Measurements from ENCODE around the gene RNASEH2A. TPM values are rescaled to one million over a fixed set of nuclear protein-coding genes. Genes with fewer than 3 reads are reported as not detected.

Gene RNASEH2A
- total RNA-seq, 3 donors from 2014 or later: 5.5 to 12.4 (median 6.5) TPM

DNA sequence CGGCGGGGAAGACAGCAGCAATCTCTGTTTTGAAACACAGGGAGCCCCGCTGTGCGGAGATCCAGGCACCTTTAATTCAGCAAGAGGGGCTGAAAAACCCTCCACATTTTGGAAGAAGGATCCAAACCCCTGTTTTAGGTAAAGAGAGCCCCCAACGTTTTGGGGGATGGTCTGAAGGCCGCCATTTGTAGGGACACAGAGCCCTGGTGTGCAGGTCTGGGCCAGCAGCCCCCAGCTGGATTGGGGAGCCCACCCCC lies 27.6 kb upstream of the RNASEH2A start:
- no peak for DNase-seq
- Histone ChIP-seq H3K4me3 (no peak overlapping the region), H3K36me3 (ENCODE audit: low read depth) (no peaks in the 10 kb centered on the region), H3K9me3 (no peaks in the 10 kb centered on the region), H3K4me1 (ENCODE audit: low read depth) (peaks cover 46% of the 10 kb centered on the region)
- intact Hi-C loops (cut with DNase I, micrococcal nuclease): no loop called here
- TF ChIP-seq, protein P1, sequence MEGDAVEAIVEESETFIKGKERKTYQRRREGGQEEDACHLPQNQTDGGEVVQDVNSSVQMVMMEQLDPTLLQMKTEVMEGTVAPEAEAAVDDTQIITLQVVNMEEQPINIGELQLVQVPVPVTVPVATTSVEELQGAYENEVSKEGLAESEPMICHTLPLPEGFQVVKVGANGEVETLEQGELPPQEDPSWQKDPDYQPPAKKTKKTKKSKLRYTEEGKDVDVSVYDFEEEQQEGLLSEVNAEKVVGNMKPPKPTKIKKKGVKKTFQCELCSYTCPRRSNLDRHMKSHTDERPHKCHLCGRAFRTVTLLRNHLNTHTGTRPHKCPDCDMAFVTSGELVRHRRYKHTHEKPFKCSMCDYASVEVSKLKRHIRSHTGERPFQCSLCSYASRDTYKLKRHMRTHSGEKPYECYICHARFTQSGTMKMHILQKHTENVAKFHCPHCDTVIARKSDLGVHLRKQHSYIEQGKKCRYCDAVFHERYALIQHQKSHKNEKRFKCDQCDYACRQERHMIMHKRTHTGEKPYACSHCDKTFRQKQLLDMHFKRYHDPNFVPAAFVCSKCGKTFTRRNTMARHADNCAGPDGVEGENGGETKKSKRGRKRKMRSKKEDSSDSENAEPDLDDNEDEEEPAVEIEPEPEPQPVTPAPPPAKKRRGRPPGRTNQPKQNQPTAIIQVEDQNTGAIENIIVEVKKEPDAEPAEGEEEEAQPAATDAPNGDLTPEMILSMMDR (IDR thresholded peaks at IDR 0.05): no peak
- no peak for ATAC-seq

DNA sequence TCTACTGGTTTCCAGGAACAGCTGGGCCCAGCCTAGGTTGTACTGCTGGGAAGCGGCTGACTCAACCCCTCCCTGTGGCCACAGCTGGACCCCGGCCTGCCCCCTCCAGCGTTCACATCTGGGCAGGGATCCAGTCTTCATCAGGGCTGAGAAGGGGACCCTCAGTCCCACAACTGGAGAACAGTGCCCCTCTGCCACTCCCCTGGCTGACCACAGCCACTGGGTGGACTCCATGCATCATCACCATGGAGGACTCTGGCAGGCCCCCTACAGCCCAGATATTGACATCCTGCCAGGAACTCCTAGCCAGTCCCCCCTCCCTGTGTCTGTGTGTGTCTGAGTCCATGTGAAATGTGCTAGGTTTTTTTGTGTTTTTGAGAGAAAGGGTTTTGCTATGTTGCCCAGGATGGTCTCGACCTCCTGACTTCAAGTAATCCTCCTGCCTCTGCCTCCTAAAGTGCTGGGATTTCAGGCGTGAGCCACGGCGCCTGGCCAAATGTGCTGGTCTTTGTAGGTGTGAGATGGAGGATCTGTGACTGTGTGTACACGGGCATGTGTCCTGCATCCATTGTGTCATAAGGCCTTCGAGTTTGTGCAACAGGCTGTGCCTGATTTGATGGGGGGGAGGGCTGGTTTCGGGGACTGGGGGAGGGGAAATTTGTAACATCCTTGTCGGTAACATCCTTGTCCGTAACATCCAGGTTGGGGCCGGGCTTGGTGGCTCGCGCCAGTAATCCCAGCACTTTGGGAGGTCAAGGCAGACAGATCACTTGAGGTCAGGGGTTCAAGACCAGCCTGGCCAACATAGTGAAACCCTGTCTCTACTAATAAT lies 27.0 kb upstream of the RNASEH2A start:
- TF ChIP-seq, protein P1 (IDR thresholded peaks at IDR 0.05): no peak
- H3K36me3 ChIP-seq (ENCODE audit: low read depth): no peaks in the 10 kb centered on the region
- intact Hi-C loops (cut with DNase I, micrococcal nuclease): no loop called here
- ATAC-seq (no peak), DNase-seq (peak; percentile 52 to 77 (median 59))
- peaks cover 46% of the 10 kb centered on the region for H3K4me1 ChIP-seq (ENCODE audit: low read depth)
- no peaks in the 10 kb centered on the region for H3K9me3 ChIP-seq
- H3K4me3 ChIP-seq: no peak overlapping the region

DNA sequence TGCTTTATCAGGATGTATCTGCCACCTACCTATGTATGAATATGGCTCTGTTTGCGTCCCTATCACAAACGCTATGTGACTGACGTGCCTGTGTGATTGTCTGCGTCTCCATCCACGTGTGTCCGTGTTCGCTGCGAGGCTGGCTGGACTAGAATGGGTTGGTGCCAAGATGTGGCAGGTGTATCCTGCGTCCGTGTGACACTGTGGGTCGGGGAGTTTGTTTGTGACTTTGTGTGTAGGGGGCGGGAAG lies 24.3 kb upstream of the RNASEH2A start:
- Histone ChIP-seq H3K4me1 (ENCODE audit: low read depth) (peaks cover 58% of the 10 kb centered on the region), H3K4me3 (peak overlapping the region; percentile 9), H3K9me3 (no peaks in the 10 kb centered on the region), H3K36me3 (ENCODE audit: low read depth) (no peaks in the 10 kb centered on the region)
- no peak for ATAC-seq
- no peak for DNase-seq
- intact Hi-C loops (cut with DNase I, micrococcal nuclease): no loop called here
- TF ChIP-seq, protein P1 (IDR thresholded peaks at IDR 0.05): no peak

DNA sequence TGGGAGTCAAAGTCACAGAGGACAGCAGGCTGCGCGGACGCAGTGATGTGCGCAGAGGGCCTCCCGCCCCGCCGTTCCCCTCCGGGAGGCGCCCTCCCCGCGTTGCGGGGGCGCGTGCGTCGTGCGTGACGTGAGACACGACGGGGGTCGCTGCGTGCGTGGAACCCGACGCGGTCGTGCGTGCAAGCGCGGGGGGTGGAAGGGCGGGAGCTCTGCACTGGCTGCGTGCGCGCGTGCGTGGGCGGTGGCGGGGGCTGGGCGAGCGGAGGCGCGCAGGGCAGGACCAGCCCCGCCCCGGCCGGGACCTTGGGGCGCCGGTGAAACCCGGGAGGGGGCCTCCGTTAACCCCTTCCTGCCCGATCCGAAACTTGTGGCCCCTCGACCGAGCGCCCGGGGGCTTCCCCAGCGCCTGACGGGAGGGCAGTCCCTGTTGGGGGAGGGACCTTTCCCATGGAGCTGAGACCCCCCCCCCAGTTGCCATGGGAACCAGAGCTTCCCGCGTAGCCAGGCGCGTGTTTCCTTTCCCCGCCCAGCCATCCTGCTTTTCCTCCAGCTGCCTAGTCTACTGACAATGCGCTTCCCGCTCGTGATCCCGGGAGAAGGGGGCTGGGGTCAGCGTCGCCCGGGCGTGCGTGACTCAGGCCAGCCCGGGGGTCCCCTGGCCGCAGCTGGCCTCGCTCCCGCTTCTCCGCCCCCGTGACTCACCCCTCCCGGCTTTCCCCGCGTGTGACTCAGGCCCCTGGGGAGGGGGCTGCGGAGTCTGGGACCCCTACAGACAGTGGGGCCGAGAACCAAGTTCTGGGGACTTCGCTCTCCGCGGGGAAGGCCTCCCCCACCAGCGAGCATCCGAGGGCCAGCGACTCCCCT lies 23.7 kb upstream of the RNASEH2A start:
- DNase-seq (peak; percentile 87 to 94 (median 90)), ATAC-seq (peak; percentile 62)
- TF ChIP-seq, protein P1 (IDR thresholded peaks at IDR 0.05): no peak
- Histone ChIP-seq H3K36me3 (ENCODE audit: low read depth) (no peaks in the 10 kb centered on the region), H3K9me3 (no peaks in the 10 kb centered on the region), H3K4me1 (ENCODE audit: low read depth) (peaks cover 60% of the 10 kb centered on the region), H3K4me3 (peak overlapping the region; percentile 9)
- intact Hi-C loops (cut with DNase I, micrococcal nuclease): no loop called here

DNA sequence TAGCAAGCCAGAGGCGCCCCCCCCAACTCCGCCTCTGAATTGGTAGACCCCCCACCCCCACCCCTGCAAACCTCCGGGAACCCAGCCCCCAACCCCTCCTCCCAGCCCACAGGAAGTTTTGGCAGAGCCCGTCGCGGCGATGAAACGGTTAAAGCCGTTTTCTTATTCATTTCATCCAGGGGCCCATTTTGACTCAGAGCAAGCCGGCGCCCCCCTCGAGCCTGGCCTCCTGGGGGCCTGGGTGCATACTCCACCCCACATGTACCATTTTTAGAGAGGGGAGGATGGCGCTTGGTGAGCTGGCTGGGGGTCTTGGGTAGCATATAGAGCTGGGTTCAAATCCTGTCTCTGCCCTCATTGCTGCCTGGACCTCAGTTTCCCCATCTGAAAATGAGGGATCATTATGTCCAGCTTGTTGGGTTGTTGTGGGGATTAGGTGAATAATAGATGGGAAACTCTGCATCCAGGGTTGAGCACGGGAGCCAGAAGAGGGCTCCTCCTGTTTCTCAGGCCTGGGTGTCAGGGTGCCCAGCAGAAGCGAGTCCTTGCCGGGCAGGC lies 23.0 kb upstream of the RNASEH2A start:
- TF ChIP-seq, protein P1 (IDR thresholded peaks at IDR 0.05): no peak
- intact Hi-C loops (cut with DNase I, micrococcal nuclease): no loop called here
- peaks cover 65% of the 10 kb centered on the region for H3K4me1 ChIP-seq (ENCODE audit: low read depth)
- ATAC-seq: no peak
- no peak overlapping the region for H3K4me3 ChIP-seq
- H3K36me3 ChIP-seq (ENCODE audit: low read depth): no peaks in the 10 kb centered on the region
- no peaks in the 10 kb centered on the region for H3K9me3 ChIP-seq
- no peak for DNase-seq

All from mucosa of descending colon (tissue), 3 donors.